ENCODE measurements around the gene VPS72.

Gene VPS72

DNA sequence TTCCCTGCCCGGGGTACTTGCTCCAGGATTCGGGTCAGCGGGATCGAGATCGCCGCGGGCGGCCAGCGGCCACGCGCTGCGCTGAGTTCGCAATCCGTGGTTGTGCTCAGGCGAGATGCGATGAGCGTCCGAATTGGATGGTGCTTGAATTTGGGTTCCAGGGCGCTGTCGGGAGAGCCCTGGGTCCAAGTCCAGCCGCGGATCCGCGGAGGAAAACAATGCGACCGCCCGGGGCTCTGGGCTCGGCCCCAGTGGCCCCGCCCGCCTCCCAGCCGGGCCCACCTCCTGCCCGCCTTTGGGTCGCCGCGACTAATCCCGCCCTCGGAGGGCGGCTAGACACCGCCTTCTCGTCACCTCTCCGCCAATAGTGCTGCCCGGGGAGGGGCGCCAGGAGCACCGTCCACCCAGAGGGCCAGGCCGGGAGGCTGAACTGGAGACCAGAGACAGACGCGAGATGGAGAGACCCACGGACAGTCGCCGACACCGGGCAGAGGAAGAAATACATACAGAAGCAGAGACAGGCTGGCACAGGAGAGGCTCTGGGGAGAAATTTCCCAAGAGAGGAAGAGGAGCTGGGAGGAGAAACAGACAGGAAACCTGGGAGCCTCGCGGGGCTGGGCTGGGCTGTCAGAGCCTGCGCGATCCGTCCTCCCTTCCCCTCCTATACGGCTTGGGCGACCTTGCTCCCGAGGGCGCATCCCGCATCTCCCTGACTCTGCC is 43.4 kb downstream of the VPS72 start, which contains the start of gene SEMA6C:
TSS of gene SEMA6C (minus strand) at position 220 of the 720 bp plus-strand sequence. CDS start 4,010 bp downstream, outside the sequence.
- Histone ChIP-seq H3K18ac (ENCODE audit: low read length) (peak within 1 kb of the TSS; percentile 11), H3K23ac (ENCODE audit: low read length) (peak within 1 kb of the TSS; percentile 37), H2BK120ac (ENCODE audit: low read depth, low read length) (no peak within 1 kb of the TSS), H2BK5ac (ENCODE audit: low read length) (no peak within 1 kb of the TSS), H3K4me3 (ENCODE audit: low read length) (peak within 1 kb of the TSS; percentile 89), H4K8ac (ENCODE audit: low read depth, low read length) (no peak within 1 kb of the TSS), H3K4me2 (ENCODE audit: low read length) (peak within 1 kb of the TSS; percentile 94), H3K79me1 (ENCODE audit: low read length) (peaks cover 2% of the 10 kb centered on the region), H3K36me3 (ENCODE audit: control insufficient read depth, insufficient read depth, low read length) (no peaks in the 10 kb centered on the region), H3K27me3 (ENCODE audit: insufficient read depth, low read length, poor library complexity) (no peaks in the 10 kb centered on the region), H3K27ac (ENCODE audit: low read depth, low read length) (no peak within 1 kb of the TSS), H2AK5ac (ENCODE audit: low read length) (no peak within 1 kb of the TSS), H2BK15ac (replicated peaks; ENCODE audit: low read depth) (no peak within 1 kb of the TSS), H4K5ac (ENCODE audit: low read length) (no peak within 1 kb of the TSS), H3K56ac (ENCODE audit: low read length) (peak within 1 kb of the TSS; percentile 94), H3K9ac (ENCODE audit: low read length) (peak within 1 kb of the TSS; percentile 93), H3K79me2 (ENCODE audit: control insufficient read depth, insufficient read depth, low read length) (no peaks in the 10 kb centered on the region), H3K4me1 (ENCODE audit: control insufficient read depth, low read depth, low read length) (peaks cover 22% of the 10 kb centered on the region), H3K4ac (ENCODE audit: low read depth, low read length) (peak within 1 kb of the TSS; percentile 25)
- DNase-seq, result peak; percentile 95
- WGBS (ENCODE audit: extremely low coverage, insufficient coverage, low lambda C conversion rate), result no CpG with 5 or more reads among the region's 61 CpGs

DNA sequence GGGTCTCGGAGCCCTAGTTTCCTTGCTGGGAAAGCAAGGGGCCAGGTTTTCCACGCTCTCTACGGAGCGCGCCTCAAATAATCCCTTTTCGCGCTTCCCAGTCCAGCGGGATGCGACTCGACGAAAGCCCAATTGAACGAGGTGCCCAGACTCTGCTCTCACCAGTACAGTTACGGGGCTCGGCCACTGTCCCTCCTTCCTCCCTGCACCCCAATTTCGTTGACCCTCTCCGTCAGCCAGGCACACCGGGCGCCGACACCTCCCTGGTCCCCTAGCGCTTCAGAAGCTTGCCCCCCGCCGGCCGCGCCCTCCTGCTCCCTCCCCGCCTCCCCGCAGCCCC is 44.0 kb downstream of the VPS72 start:
- no peak for DNase-seq
- H3K79me2 ChIP-seq (ENCODE audit: control insufficient read depth, insufficient read depth, low read length), result no peaks in the 10 kb centered on the region
- H3K27me3 ChIP-seq (ENCODE audit: insufficient read depth, low read length, poor library complexity), result no peaks in the 10 kb centered on the region
- H4K8ac ChIP-seq (ENCODE audit: low read depth, low read length), result no peak overlapping the region
- peak overlapping the region; percentile 84 for H3K4me2 ChIP-seq (ENCODE audit: low read length)
- H2BK120ac ChIP-seq (ENCODE audit: low read depth, low read length), result no peak overlapping the region
- H2AK5ac ChIP-seq (ENCODE audit: low read length), result no peak overlapping the region
- H3K4me3 ChIP-seq (ENCODE audit: low read length), result peak overlapping the region; percentile 89
- no peak overlapping the region for H2BK15ac ChIP-seq (replicated peaks; ENCODE audit: low read depth)
- H3K9ac ChIP-seq (ENCODE audit: low read length), result peak overlapping the region; percentile 93
- WGBS (ENCODE audit: extremely low coverage, insufficient coverage, low lambda C conversion rate), result no CpG with 5 or more reads among the region's 26 CpGs
- H3K36me3 ChIP-seq (ENCODE audit: control insufficient read depth, insufficient read depth, low read length), result no peaks in the 10 kb centered on the region
- H2BK5ac ChIP-seq (ENCODE audit: low read length), result no peak overlapping the region
- peaks cover 2% of the 10 kb centered on the region for H3K79me1 ChIP-seq (ENCODE audit: low read length)
- H3K4ac ChIP-seq (ENCODE audit: low read depth, low read length), result peak overlapping the region; percentile 25
- H3K18ac ChIP-seq (ENCODE audit: low read length), result no peak overlapping the region
- H4K5ac ChIP-seq (ENCODE audit: low read length), result no peak overlapping the region
- peak overlapping the region; percentile 94 for H3K56ac ChIP-seq (ENCODE audit: low read length)
- peaks cover 22% of the 10 kb centered on the region for H3K4me1 ChIP-seq (ENCODE audit: control insufficient read depth, low read depth, low read length)
- H3K27ac ChIP-seq (ENCODE audit: low read depth, low read length), result no peak overlapping the region
- H3K23ac ChIP-seq (ENCODE audit: low read length), result peak overlapping the region; percentile 7

DNA sequence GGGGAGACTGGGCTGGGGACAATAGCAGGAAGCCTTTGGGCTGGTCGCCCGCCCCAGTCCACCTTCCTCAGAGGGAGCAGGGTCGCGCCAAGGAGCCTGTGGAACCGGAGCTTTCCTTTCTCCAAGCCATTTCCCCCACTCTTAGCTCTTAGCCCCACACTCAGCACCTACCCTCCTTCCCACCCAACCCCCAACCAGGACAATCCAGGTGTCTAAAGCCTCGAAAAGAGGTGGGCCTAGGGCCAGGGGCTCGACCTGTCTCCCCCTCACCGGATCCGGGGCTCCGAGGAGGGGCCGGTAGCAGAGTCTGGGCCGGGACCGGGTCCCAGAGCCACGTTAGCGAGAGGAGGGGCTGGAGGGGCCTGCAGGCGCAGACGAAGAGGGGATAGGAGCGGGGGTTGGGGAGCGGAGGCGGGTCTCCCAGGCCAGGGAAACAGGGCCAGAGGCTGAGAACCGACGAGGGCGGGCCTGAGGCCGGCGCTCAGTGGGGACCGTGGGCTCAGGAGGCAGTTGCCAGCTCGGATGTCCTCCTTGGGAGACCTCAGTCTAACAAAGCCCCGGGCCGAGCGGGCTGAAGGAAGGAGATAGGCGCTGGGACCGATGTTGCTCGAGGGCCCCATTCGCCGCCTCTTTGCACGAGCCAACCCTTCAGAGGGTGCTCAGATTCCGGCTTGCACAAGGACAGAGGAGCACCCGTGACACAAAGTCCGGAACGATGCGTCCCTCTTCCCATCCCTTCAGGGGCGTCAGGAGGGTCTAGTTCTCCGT is 44.5 kb downstream of the VPS72 start:
- Histone ChIP-seq H3K56ac (ENCODE audit: low read length) (peak overlapping the region; percentile 94), H3K27ac (ENCODE audit: low read depth, low read length) (no peak overlapping the region), H2BK15ac (replicated peaks; ENCODE audit: low read depth) (no peak overlapping the region), H3K18ac (ENCODE audit: low read length) (peak overlapping the region; percentile 11), H2BK5ac (ENCODE audit: low read length) (no peak overlapping the region), H3K23ac (ENCODE audit: low read length) (peak overlapping the region; percentile 37), H4K5ac (ENCODE audit: low read length) (no peak overlapping the region), H3K9ac (ENCODE audit: low read length) (peak overlapping the region; percentile 93), H3K4me2 (ENCODE audit: low read length) (peak overlapping the region; percentile 84), H3K79me2 (ENCODE audit: control insufficient read depth, insufficient read depth, low read length) (no peaks in the 10 kb centered on the region), H3K4ac (ENCODE audit: low read depth, low read length) (peak overlapping the region; percentile 25), H2AK5ac (ENCODE audit: low read length) (no peak overlapping the region), H3K27me3 (ENCODE audit: insufficient read depth, low read length, poor library complexity) (no peaks in the 10 kb centered on the region), H3K4me3 (ENCODE audit: low read length) (peak overlapping the region; percentile 89), H3K36me3 (ENCODE audit: control insufficient read depth, insufficient read depth, low read length) (no peaks in the 10 kb centered on the region), H3K79me1 (ENCODE audit: low read length) (peaks cover 2% of the 10 kb centered on the region), H3K4me1 (ENCODE audit: control insufficient read depth, low read depth, low read length) (peaks cover 22% of the 10 kb centered on the region), H4K8ac (ENCODE audit: low read depth, low read length) (no peak overlapping the region), H2BK120ac (ENCODE audit: low read depth, low read length) (no peak overlapping the region)
- DNase-seq, result peak; percentile 63
- WGBS (ENCODE audit: extremely low coverage, insufficient coverage, low lambda C conversion rate), result no CpG with 5 or more reads among the region's 43 CpGs

DNA sequence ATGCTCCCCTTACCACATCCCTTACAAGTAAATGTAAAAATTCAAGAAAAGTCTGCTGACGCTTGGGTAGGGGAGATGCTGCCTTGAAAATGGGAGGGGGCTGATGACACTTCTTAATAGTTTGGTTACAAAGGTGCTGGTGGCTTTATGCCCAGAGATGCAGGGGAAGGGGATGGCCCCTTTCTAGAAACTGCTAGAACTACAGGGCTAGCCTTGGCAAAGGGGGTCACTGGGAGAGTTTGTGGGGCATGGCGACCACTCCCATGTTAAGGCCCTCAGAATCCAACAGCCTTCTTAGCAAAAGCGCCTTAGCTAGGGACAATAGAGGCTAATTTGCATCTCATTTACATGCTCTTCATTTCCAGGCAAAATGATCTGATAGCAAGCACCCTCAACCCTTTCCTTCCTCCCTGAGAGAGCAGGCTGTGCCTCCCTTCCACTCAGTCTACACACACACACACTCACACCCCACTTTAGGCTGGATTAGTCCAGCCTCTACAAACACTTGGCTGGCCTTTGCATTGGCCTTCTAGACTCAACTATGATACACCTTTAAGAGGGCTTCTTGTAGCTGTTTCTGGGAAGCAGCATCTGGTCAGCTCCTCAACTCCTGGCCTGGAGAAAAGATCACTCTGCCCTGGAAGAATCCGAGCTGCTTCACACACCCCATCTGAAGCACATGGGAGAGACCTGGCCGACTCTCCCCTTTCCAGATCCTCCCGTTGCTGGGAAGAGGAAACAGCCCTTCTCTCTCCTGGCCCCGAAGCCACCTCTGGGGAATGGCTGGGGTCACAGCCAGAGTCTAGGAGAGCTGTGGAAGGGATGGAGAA is 45.3 kb downstream of the VPS72 start:
- H3K4me3 ChIP-seq (ENCODE audit: low read length), result peak overlapping the region; percentile 89
- no peaks in the 10 kb centered on the region for H3K36me3 ChIP-seq (ENCODE audit: control insufficient read depth, insufficient read depth, low read length)
- WGBS (ENCODE audit: extremely low coverage, insufficient coverage, low lambda C conversion rate), result no CpG with 5 or more reads among the region's 7 CpGs
- H3K27ac ChIP-seq (ENCODE audit: low read depth, low read length), result no peak overlapping the region
- peak overlapping the region; percentile 94 for H3K56ac ChIP-seq (ENCODE audit: low read length)
- H3K18ac ChIP-seq (ENCODE audit: low read length), result peak overlapping the region; percentile 11
- no peak overlapping the region for H4K5ac ChIP-seq (ENCODE audit: low read length)
- no peaks in the 10 kb centered on the region for H3K79me2 ChIP-seq (ENCODE audit: control insufficient read depth, insufficient read depth, low read length)
- H3K4me2 ChIP-seq (ENCODE audit: low read length), result peak overlapping the region; percentile 84
- no peak overlapping the region for H2AK5ac ChIP-seq (ENCODE audit: low read length)
- peak; percentile 57 for DNase-seq
- no peak overlapping the region for H4K8ac ChIP-seq (ENCODE audit: low read depth, low read length)
- no peaks in the 10 kb centered on the region for H3K27me3 ChIP-seq (ENCODE audit: insufficient read depth, low read length, poor library complexity)
- peak overlapping the region; percentile 93 for H3K9ac ChIP-seq (ENCODE audit: low read length)
- H2BK5ac ChIP-seq (ENCODE audit: low read length), result no peak overlapping the region
- peak overlapping the region; percentile 51 for H3K23ac ChIP-seq (ENCODE audit: low read length)
- H2BK120ac ChIP-seq (ENCODE audit: low read depth, low read length), result no peak overlapping the region
- no peak overlapping the region for H2BK15ac ChIP-seq (replicated peaks; ENCODE audit: low read depth)
- peaks cover 2% of the 10 kb centered on the region for H3K79me1 ChIP-seq (ENCODE audit: low read length)
- no peak overlapping the region for H3K4ac ChIP-seq (ENCODE audit: low read depth, low read length)
- H3K4me1 ChIP-seq (ENCODE audit: control insufficient read depth, low read depth, low read length), result peaks cover 22% of the 10 kb centered on the region

DNA sequence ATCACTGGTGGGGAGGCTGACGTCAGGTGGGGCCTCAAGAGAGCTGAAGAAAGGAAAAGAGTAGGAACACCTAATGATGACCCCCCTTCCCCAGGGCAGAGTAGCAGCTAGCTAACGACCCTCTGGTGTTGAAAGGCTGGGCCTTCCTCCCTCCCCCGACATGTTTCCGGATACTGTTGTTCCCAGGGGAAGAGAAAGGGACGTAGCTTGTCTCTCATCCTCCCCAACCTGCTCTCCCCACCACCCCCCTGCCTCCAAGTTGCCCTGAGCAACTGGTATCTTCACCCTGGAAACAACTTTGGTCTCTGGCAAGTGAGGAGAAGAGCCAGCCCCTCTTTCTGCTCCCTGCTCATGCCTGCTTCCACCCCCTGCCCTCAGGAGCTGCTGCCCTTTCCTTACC is 46.0 kb downstream of the VPS72 start:
- peaks cover 2% of the 10 kb centered on the region for H3K79me1 ChIP-seq (ENCODE audit: low read length)

More for the DNA sequence above, 46.0 kb downstream of the VPS72 start:
- H4K5ac ChIP-seq (ENCODE audit: low read length), result no peak overlapping the region
- H2BK15ac ChIP-seq (replicated peaks; ENCODE audit: low read depth), result no peak overlapping the region
- no peak overlapping the region for H2BK120ac ChIP-seq (ENCODE audit: low read depth, low read length)
- no peaks in the 10 kb centered on the region for H3K79me2 ChIP-seq (ENCODE audit: control insufficient read depth, insufficient read depth, low read length)
- H3K36me3 ChIP-seq (ENCODE audit: control insufficient read depth, insufficient read depth, low read length), result no peaks in the 10 kb centered on the region
- no CpG with 5 or more reads among the region's 5 CpGs for WGBS (ENCODE audit: extremely low coverage, insufficient coverage, low lambda C conversion rate)
- H3K9ac ChIP-seq (ENCODE audit: low read length), result peak overlapping the region; percentile 6
- no peak overlapping the region for H2BK5ac ChIP-seq (ENCODE audit: low read length)
- peaks cover 22% of the 10 kb centered on the region for H3K4me1 ChIP-seq (ENCODE audit: control insufficient read depth, low read depth, low read length)
- H3K27me3 ChIP-seq (ENCODE audit: insufficient read depth, low read length, poor library complexity), result no peaks in the 10 kb centered on the region
- H3K27ac ChIP-seq (ENCODE audit: low read depth, low read length), result no peak overlapping the region
- H3K23ac ChIP-seq (ENCODE audit: low read length), result no peak overlapping the region
- peak overlapping the region; percentile 3 for H3K56ac ChIP-seq (ENCODE audit: low read length)
- peak; percentile 75 for DNase-seq
- H3K4ac ChIP-seq (ENCODE audit: low read depth, low read length), result no peak overlapping the region
- no peak overlapping the region for H4K8ac ChIP-seq (ENCODE audit: low read depth, low read length)
- no peak overlapping the region for H3K4me2 ChIP-seq (ENCODE audit: low read length)
- H3K4me3 ChIP-seq (ENCODE audit: low read length), result no peak overlapping the region
- no peak overlapping the region for H3K18ac ChIP-seq (ENCODE audit: low read length)
- H2AK5ac ChIP-seq (ENCODE audit: low read length), result peak overlapping the region; percentile 15

Measured in mesendoderm (in vitro differentiated cells).